ENCODE results near the gene DCTN2. TPM values are rescaled to one million over a fixed set of nuclear protein-coding genes. Genes with fewer than 3 reads are reported as not detected.
"Not testable (repeated sequence)": the region's sequence is repeated elsewhere in the genome, so short reads cannot be mapped to it uniquely, and the experiment has no call there.

DCTN2 gene
- total RNA-seq, 2 experiments from 2014 or later: 39.6 TPM

DNA sequence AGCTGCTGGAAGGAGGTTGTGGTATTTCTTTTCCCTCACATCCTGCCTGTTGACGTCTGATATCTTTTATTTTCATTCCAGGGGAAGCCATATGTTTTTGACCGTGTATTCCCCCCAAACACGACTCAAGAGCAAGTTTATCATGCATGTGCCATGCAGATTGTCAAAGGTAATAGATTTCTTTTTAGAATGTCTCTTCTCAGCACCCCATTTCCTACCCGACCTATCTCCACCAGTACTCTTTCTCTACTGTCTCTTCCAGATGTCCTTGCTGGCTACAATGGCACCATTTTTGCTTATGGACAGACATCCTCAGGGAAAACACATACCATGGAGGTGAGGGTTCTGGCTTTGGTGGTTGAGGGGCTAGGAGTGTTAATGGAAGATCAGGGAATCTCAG, 16.4 kb upstream of the DCTN2 start:
- Histone ChIP-seq H3K9me3 (ENCODE audit: control insufficient read depth in 1 of 2, insufficient read depth in 1 of 2, low read length in 2 of 2) (no peaks in the 10 kb centered on the region), H3K4me3 (ENCODE audit: low read length) (no peak overlapping the region), H3K36me3 (ENCODE audit: insufficient read depth, low read length) (no peaks in the 10 kb centered on the region), H3K27me3 (ENCODE audit: control insufficient read depth in 1 of 2, insufficient read depth in 2 of 2, low read length in 2 of 2) (no peaks in the 10 kb centered on the region), H3K27ac (ENCODE audit: low read depth in 1 of 2, low read length in 2 of 2) (no peak overlapping the region), H3K4me1 (ENCODE audit: insufficient read depth, low read length) (no peaks in the 10 kb centered on the region)
- Mint-ChIP-seq H3K27ac (no peak overlapping the region), H3K36me3 (ENCODE audit: low read depth) (no peaks in the 10 kb centered on the region), H3K9me3 (no peaks in the 10 kb centered on the region), H3K4me1 (ENCODE audit: low read depth) (no peaks in the 10 kb centered on the region), H3K27me3 (peaks cover 11% of the 10 kb centered on the region), H3K4me3 (no peak overlapping the region)
- intact Hi-C loops (cut with DNase I, micrococcal nuclease): no loop called here
- POLR2A ChIA-PET: no interaction called here
- DNase-seq (no peak), ATAC-seq (ENCODE audit: poor library complexity) (no peak)
- CTCF ChIA-PET: no interaction called here
- TF ChIP-seq, protein P1, sequence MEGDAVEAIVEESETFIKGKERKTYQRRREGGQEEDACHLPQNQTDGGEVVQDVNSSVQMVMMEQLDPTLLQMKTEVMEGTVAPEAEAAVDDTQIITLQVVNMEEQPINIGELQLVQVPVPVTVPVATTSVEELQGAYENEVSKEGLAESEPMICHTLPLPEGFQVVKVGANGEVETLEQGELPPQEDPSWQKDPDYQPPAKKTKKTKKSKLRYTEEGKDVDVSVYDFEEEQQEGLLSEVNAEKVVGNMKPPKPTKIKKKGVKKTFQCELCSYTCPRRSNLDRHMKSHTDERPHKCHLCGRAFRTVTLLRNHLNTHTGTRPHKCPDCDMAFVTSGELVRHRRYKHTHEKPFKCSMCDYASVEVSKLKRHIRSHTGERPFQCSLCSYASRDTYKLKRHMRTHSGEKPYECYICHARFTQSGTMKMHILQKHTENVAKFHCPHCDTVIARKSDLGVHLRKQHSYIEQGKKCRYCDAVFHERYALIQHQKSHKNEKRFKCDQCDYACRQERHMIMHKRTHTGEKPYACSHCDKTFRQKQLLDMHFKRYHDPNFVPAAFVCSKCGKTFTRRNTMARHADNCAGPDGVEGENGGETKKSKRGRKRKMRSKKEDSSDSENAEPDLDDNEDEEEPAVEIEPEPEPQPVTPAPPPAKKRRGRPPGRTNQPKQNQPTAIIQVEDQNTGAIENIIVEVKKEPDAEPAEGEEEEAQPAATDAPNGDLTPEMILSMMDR (IDR thresholded peaks at IDR 0.05): no peak

DNA sequence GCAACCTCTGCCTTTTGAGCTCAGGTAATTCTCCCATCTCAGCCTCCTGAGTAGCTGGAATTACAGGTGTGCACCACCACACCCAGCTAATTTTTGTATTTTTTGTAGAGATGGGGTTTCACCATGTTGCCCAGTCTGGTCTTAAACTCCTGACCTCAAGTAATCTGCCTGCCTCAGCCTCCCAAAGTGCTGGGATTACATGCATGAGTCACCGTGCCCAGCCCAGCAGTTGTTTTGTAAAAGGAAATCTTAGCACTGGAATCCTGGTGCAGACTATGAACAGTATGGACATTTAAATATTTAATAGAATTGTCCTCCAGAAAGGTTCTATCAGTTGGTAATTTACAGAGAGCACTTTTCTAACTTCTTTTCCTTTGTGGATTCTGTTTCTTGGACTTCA, 14.1 kb upstream of the DCTN2 start:
- H3K27ac ChIP-seq (ENCODE audit: low read depth in 1 of 2, low read length in 2 of 2); H3K9me3 ChIP-seq (ENCODE audit: control insufficient read depth in 1 of 2, insufficient read depth in 1 of 2, low read length in 2 of 2); H3K9me3 Mint-ChIP-seq; H3K4me3 Mint-ChIP-seq; H3K4me3 ChIP-seq (ENCODE audit: low read length); H3K4me1 ChIP-seq (ENCODE audit: insufficient read depth, low read length); H3K27me3 ChIP-seq (ENCODE audit: control insufficient read depth in 1 of 2, insufficient read depth in 2 of 2, low read length in 2 of 2); H3K27ac Mint-ChIP-seq; CTCF ChIA-PET; H3K36me3 ChIP-seq (ENCODE audit: insufficient read depth, low read length); POLR2A ChIA-PET; H3K4me1 Mint-ChIP-seq (ENCODE audit: low read depth); H3K36me3 Mint-ChIP-seq (ENCODE audit: low read depth); ATAC-seq (ENCODE audit: poor library complexity); intact Hi-C loops (cut with DNase I, micrococcal nuclease); DNase-seq: not testable (repeated sequence)
- H3K27me3 Mint-ChIP-seq: peaks cover 11% of the 10 kb centered on the region

DNA sequence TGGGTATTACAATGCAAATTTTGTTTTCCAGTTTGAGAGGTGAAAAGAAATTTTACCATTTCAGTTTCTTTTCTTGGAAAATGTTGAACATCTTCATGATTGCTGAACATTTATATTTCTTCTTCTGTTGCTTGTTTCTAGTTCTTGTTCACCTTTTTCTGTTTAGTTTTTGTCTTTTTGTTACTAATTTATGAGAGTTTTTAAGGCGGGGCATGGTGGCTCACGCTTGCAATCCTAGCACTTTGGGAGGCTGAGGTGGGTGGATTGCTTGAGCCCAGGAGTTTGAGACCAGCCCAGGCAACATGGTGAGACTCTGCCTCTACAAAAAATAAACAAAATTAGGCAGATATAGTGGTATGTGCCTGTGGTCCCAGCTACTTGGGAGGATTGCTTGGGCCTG, 13.5 kb upstream of the DCTN2 start:
- Histone ChIP-seq H3K4me3 (ENCODE audit: low read length) (no peak overlapping the region), H3K9me3 (ENCODE audit: control insufficient read depth in 1 of 2, insufficient read depth in 1 of 2, low read length in 2 of 2) (no peaks in the 10 kb centered on the region), H3K36me3 (ENCODE audit: insufficient read depth, low read length) (no peaks in the 10 kb centered on the region), H3K27ac (ENCODE audit: low read depth in 1 of 2, low read length in 2 of 2) (no peak overlapping the region), H3K4me1 (ENCODE audit: insufficient read depth, low read length) (no peaks in the 10 kb centered on the region), H3K27me3 (ENCODE audit: control insufficient read depth in 1 of 2, insufficient read depth in 2 of 2, low read length in 2 of 2) (no peaks in the 10 kb centered on the region)
- DNase-seq (no peak), ATAC-seq (ENCODE audit: poor library complexity) (no peak)
- Mint-ChIP-seq H3K27ac (no peak overlapping the region), H3K27me3 (peaks cover 11% of the 10 kb centered on the region), H3K4me3 (no peak overlapping the region), H3K36me3 (ENCODE audit: low read depth) (no peaks in the 10 kb centered on the region), H3K9me3 (no peaks in the 10 kb centered on the region), H3K4me1 (ENCODE audit: low read depth) (no peaks in the 10 kb centered on the region)
- POLR2A ChIA-PET: no interaction called here
- CTCF ChIA-PET: no interaction called here
- TF ChIP-seq, protein P1 (IDR thresholded peaks at IDR 0.05): no peak
- intact Hi-C loops (cut with DNase I, micrococcal nuclease): no loop called here

DNA sequence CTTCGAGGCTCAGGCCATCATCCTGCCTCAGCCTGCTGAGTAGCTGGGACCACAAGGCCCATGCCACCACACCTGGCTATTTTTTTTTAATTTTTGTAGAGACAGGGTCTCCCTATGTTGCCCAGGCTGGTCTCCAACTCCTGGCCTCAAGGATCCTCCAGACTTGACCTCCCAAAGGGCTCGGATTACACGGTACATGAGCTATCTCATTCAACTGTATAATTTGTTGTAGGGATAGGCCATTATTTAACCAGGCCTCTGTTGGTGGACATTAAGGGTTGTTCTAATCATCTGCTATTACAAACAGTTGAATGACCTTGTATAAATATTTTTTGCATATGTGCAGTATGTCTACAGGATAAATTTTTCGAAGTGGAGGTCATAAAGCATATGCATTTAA, 11.9 kb upstream of the DCTN2 start:
- H3K27ac Mint-ChIP-seq: no peak overlapping the region
- no peaks in the 10 kb centered on the region for H3K9me3 ChIP-seq (ENCODE audit: control insufficient read depth in 1 of 2, insufficient read depth in 1 of 2, low read length in 2 of 2)
- TF ChIP-seq, protein P1 (IDR thresholded peaks at IDR 0.05): no peak
- H3K9me3 Mint-ChIP-seq: no peaks in the 10 kb centered on the region
- no peak overlapping the region for H3K27ac ChIP-seq (ENCODE audit: low read depth in 1 of 2, low read length in 2 of 2)
- no peak overlapping the region for H3K4me3 Mint-ChIP-seq
- H3K27me3 Mint-ChIP-seq: peaks cover 5% of the 10 kb centered on the region
- ChIA-PET CTCF (no interaction called here), POLR2A (no interaction called here)
- no peaks in the 10 kb centered on the region for H3K36me3 ChIP-seq (ENCODE audit: insufficient read depth, low read length)
- intact Hi-C loops (cut with DNase I, micrococcal nuclease): loop anchor here in 1 of 2 experiments (10.0 kb wide), 1 partner anchor 1014 kb away; no protein-coding TSS in a partner anchor
- no peaks in the 10 kb centered on the region for H3K27me3 ChIP-seq (ENCODE audit: control insufficient read depth in 1 of 2, insufficient read depth in 2 of 2, low read length in 2 of 2)
- ATAC-seq (ENCODE audit: poor library complexity) (no peak), DNase-seq (no peak)
- no peak overlapping the region for H3K4me3 ChIP-seq (ENCODE audit: low read length)
- no peaks in the 10 kb centered on the region for H3K4me1 ChIP-seq (ENCODE audit: insufficient read depth, low read length)
- no peaks in the 10 kb centered on the region for H3K4me1 Mint-ChIP-seq (ENCODE audit: low read depth)
- no peaks in the 10 kb centered on the region for H3K36me3 Mint-ChIP-seq (ENCODE audit: low read depth)
